ENCODE data around the gene CCDC136.

Gene CCDC136

DNA sequence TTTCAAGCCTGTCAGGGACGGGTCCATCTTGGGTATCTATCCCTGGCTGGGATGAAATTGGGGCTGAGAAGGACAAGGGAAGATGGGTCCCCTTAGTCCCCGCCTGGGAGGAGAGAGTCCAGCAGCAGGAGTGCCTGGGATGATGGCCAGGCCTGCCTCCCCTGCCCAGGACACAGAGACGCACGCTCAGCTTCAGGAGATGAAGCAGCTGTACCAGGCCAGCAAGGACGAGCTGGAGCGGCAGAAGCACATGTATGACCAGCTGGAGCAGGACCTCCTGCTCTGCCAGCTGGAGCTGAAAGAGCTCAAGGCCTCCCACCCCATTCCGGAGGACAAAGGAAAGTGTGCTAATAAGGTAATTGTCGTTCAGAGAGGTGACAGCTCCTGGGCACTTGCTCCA is 15.4 kb downstream of the CCDC136 start:
- no peak for DNase-seq

DNA sequence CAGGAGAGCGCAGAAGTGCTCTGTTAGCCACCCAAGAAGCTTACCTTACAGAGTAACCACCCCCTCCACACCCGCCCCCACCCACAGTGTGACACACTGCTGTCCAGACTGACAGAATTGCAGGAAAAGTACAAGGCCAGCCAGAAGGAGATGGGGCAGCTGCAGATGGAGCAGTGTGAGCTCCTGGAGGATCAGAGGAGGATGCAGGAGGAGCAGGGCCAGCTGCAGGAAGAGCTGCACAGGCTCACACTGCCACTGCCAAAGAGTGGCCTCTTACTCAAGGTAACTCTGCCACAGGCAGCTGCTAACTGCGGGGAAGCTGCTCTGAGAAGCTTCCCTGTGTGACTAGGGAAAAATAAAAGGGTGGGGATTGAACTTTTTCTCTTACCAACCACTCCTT is 17.6 kb downstream of the CCDC136 start:
- no peak for DNase-seq

DNA sequence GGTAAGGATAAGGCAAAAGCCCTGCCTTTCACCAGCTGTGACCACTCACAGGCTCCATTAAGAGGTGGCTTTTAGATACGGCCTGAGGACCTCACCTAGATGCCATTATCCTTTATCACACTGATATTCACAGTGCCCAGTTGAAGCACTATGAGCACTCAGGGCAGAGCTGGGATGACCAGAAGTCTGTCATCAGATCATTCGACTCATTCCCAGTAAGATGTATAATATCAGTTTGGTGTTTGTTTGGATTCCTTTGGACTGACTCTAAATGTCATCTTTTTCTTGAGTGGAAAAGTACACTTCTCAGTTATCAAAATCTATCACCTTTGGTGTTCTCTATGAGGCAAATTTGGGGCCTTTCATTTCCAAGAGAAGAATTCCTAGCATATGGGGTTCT is 18.7 kb downstream of the CCDC136 start:
- DNase-seq, result no peak

DNA sequence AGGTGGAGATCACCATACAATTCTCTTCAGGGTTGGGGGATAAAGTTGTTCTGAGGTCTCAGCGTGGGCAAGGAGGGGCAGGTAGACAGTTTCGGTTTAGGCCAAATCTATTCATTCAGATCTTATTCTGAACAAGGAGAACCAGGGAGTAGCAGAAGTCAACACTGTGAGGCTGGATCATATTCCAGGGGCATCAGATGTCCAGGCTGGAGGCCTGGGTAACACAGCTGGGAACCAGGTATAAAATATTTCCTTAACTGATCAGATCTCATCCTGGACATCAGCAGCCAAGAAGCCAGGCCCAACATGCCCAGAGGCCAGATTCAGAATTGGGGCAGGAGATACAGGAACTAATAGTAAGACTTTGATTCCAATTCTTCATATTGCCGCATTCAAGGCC is 19.2 kb downstream of the CCDC136 start:
- no peak for DNase-seq

DNA sequence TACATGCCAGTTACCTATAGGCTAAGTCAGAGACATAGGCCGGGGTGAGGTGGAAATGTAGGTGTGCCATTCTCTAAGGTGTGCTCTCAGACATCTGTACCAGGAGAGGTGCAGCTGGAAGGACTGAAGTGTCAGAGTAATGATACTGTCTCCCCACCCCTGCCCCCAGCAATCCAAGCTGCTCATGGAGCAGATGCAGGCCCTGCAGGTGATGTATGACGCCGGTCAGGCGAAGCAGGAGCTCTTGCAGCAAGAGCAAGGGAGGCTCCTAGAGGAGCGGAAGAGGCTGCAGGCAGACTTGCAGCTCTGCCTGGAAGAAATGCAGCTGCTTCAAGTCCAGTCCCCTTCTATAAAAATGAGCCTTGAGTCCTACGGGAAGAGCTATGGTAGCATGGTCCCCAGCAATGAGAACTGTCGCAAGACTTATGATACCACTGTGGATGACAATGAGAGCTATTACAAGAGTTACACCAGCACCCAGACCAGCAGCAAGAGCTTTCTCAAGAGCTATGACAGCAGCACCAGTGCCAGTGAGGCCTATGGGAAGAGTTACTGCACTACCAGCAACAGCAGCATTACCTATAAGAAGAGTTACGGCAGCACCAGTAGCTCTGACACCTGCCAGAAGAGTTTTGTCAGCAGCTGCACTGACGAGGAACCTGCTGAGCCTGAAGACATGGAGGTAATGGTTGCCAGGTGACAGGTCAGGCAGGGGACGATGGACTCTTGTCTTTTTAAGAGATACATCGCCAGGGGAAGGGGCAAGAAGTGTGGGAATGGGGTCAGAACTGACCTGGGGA is 20.1 kb downstream of the CCDC136 start:
- DNase-seq, result no peak

DNA sequence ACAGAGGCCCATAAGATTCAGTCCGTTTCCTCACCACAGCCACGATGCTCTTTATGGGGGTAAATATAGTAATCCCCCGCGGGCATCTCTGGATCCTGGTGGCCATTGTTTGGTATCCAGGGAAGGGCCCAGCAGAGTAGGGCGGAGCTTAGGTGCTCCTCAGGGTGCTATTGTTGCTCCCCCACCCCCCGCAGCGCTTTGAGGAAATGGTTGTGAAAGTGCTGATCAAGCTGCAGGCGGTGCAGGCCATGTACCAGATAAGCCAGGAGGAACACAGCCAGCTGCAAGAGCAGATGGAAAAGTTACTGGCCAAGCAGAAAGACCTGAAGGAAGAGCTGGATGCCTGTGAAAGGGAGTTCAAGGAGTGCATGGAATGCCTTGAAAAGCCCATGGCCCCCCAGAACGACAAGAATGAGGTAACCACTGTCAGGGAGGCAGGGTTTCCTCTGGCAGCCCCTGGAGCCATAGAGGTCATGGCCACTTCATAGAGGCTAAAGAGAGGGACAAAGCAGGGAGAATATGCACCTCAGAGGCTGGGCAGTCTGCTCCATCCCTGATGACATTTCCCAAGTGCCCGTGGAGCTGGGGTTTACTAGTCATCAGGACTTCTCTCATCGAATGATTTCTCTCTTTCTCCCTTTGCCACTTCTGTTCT is 20.9 kb downstream of the CCDC136 start:
- DNase-seq, result no peak

- DNase-seq, result no peak
These were observed 22.7 kb downstream of the CCDC136 start for GRCh38 chr7:128814499-128814898.

- DNase-seq, result no peak
These were observed 23.6 kb downstream of the CCDC136 start for GRCh38 chr7:128815289-128815942.

- DNase-seq, result no peak
These were observed 26.9 kb downstream of the CCDC136 start for GRCh38 chr7:128818694-128819093.

- no peak for DNase-seq
These were observed 30.0 kb downstream of the CCDC136 start for GRCh38 chr7:128821724-128822123.

DNA sequence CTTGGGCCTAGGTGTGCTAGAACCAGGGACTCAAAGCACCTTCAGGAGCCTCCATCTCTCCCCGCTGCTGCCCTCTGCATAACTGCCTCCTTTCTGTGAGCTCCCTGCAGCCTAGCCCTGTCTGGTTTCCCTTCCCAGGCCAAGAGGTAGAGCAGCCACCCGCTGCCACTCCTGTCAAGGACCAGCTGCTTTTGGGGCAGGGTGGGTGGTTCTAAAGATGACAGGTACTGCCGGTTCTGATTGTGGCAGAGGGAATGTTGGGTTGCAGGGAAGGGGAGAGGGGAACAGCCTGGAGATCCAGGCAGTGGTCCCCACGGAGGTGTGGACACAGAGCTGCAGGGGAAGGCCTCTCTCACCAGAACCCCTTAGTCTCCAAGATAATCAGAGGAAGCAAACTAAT is 34.7 kb downstream of the CCDC136 start:
- no peak for DNase-seq

DNA sequence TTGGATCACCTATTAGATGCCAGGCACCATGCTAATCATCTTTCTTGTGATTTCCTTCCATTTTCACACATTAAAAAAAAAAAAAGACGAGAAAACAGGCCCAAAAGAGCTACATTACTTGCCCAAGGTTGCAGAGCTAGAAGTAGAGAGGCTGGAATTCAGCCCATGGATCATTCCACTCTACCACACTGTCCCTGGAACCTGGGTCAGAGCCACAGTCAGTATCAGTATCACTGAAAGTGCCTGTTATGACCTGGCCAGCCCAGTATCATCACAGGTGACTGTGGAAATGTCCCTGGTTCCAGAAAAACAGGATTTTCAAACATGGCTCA is 35.1 kb downstream of the CCDC136 start:
- no peak for DNase-seq

DNA sequence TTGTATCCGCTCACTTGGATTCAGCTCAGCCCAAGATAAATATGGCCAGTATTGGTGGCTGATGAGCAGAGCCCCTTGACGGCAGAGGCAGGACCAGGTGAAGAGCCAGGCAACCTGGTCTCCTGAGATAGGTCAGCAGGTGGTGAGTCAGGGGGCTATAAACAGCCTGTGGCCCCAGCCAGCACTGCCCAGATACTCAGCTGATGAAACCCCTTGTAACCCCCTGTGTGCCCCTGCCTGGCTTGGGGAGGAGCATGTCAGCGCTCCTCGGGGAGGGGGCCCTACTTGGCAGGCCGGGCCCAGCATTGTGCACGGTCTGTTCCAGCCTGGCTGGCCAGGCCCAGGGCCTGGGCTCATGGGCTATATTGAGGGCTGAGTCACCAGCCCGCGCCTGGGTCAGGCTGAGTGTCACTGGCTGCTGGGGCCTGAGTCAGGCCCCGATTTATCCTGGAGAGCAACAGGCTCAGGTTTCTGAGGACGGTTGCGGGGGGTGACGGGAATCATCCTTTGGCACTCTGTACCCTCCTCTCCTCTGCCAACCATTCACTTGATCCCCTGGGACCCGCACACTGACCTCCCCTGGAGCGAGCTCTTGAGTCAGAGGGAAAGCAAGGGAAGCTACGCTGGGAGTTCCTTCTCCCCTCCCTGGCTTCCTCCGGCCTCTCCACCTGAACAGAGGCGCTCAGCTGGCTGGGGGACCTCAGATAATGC is 35.6 kb downstream of the CCDC136 start:
- no peak for DNase-seq

DNA sequence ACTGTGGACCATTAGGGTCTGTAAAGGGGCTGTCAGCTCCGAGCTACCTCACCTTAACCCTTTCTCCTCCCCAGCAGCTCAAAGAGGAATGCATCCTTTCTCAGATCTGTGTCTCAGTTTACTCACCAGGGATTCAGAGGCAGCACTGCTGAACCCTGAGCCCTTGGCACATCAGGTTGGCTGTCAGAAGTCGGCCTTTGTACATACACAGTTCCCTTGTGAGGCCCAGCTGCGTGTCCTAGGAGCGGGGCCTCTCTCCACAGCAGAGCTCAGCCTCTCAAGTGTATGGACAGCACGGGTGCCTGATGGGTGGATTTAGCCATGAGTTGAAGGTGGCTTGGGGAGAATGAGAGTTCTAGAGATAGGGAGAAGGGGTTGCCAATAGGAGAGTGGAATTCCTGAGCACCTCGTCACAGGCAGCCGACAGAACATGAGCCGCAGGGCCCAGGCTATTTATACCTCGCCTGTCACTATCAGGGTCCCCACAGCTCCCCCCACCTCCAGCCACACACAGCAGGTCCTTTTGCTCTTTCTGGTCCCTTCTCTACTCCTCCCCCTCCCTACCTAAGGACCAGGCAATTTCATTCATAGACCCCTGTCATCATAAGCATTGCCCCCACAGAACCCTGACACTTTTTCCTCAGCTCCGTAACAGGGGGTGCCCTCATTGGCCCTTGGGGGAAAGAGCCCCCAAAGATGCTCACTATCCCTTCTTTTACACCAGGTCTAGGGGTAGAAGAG is 36.4 kb downstream of the CCDC136 start:
- no peak for DNase-seq

- no peak for DNase-seq
These were observed 37.8 kb downstream of the CCDC136 start for GRCh38 chr7:128829391-128830166.

GRCh38 chr7:128830231-128831177 is 38.7 kb downstream of the CCDC136 start, which contains the start of gene FLNC:
Gene FLNC, plus strand, starts transcription at chr7:128830406. Its CDS starts 232 bp downstream, at chr7:128830638.
- no peak for DNase-seq

DNA sequence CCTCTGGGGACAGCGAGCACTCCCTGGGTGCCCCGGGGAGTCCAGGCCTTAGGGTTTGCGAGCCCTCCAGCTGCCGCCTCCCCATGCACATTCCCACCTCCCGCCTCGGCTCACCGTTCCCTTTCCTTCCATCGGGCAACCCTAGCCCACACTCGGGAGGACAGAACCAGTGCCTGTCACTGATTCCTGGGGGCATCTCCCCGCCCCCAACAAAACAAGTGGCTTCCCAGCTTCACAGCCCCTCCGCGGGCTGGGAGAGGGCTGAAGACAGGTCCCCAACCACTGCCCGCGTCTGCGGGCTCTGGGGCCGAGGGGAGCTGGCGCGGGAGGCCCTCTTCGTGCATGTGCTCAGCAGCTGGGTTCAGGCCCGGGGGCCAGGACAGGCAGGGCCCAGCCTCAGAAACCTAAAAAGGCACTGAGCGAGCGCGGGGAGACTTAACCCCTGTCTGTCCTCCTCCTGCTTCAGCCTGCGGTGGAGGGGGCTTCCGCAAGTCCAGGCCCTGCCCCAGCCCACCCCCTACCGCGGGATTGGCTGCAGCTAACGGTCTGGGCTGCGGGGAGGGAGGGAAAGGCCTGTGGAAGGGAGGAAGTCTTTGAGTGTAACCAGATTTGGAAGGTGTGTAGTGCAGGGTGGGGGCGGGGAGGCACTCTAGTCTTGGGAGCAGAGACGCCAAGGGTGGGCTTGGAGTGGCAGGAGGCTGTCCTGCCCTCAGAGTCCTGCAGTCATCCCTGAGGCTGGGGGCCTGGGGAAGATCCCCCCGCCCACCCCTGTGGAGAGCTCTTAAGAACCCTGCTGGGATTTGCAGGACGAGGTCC is 39.6 kb downstream of the CCDC136 start:
- no peak for DNase-seq

DNA sequence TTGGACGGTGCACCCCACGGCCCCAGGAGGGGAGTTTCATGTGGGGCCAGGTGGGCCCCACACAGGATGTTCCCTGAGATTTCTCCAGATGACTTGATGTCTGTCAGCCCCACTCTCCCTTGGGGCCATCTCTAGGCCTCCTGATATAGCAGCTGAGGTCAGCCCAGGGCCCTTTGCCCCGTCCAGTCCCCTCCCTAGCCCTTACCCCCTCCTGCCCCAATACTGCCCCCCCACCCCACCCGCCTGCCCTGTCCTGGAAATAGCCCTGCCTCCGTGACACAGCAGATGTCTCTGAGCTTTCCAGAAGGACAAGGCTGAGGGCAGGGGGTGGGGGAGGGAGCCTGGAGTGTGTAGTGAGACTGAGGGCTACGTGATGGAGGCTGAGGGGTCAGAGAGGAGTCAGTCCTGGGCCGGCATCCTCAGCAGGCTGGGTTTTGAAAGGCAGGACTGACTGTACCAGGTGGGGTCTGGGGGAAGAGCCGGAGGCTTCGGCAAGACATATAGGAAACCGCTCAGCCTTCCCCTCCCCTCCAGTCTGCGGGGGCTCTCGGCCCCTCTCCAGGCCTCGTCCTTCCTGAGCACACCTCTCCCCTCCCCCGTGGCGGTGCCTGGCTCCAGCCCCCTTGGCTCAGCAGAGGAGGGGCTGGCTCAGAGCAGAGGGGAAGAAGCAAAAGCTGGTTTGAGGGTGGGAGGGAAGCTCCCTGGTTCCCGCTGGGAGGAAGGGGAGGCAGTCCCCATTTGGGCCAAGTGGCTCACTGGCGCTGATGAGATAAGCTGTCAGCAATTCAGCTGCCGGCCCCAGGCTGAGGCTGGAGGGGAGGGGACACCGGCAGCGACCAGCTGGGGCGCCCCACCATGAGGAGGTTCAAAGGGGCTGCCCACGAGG is 40.5 kb downstream of the CCDC136 start:
- no peak for DNase-seq

DNA sequence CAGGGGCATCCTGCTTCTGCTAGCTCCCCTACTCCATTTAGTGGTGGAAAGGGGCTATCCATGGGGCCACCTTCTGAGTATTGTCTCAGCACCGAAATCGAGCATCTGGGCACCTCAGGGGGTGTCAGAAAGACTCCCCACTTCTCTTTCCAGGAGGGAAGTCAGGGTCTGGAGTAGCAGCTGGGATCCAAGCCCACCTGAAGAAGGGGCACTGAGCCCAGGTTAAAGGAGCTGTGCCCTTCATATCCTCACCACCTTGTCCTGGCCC is 41.0 kb downstream of the CCDC136 start:
- no peak for DNase-seq
